Measurements from ENCODE around the gene ALAD.
"Not testable (repeated sequence)": the region's sequence is repeated elsewhere in the genome, so short reads cannot be mapped to it uniquely, and the experiment has no call there.

The ALAD gene

DNA sequence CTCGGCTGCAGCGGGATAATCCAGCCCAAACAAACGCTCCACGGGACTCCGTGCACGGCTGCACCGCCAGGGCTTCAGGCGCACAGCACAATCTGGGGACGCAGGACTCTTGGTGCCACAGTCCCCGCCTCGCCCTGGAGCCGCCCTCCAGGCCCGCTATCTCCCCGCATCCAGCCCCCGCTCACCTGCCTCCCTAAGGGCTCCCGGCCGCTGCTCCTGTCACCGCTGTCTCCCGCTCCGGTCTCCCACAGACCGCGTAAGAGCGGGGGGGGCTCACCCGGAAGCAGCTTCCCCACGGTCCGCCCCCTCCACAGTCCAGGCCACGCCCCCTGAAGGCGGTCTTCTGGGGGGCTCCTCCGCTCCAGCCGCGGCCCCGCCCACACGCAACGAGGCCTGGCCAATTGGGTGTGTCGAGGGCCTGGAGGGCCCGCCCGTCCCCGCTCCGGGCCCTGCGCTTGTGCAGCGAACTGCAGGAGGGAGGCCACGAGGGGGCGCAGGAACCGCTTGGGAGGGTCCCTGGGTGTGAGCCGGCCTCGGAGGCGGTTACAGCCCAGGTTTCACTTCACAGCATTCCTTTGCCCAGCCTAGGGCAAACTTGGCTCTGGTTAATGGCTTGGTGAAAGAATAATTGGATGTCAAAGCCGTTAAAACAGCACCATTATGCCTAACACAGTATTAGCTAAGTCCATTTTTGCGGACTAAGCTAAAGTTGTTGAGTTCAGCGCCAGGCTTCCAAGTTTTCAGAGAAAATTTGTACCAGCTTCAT lies at the start of gene ALAD:
ALAD (minus strand) TSS at position 258 of the 766 bp plus-strand sequence. CDS start 7,725 bp downstream, outside the sequence.
- DNase-seq, result peak; percentile 100

DNA sequence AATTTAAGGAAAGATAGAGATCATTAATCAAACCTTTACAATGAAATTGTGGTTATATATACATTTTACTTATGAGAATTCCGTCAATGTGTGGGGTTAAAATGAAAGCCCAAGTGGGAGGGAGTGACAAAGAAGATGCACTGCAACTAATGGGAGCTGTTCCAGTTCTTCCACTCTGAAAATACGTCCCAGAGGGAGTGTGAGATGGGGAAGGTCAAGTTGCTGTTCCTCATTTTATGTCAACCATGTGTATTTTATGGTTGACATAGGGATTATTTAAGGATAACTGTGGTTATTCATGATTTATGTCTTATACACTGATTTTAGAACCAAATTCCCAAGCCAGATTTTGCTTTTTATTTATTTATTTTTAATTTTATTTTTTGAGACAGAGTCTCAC lies 48.3 kb upstream of the ALAD start:
- DNase-seq, result no peak

DNA sequence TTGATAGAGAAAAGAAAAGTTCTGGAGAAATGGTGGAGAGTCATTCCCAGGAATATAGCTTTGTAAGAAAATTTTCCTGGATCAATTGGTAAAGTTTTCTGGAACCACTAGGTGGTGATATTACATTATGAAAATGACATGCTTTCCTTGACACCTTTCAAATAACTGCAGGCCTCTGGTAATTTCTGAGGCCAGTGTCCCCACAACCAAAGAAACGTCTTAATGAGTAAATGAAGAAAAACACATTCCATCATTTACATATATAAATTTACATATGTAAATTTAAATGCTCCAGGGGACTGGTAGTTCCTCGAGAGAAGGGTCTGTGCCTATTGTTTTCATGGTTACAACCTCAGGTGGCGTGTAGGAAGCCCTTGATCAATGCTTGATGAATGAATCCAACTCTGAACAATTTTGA lies 45.2 kb upstream of the ALAD start:
- DNase-seq, result no peak

DNA sequence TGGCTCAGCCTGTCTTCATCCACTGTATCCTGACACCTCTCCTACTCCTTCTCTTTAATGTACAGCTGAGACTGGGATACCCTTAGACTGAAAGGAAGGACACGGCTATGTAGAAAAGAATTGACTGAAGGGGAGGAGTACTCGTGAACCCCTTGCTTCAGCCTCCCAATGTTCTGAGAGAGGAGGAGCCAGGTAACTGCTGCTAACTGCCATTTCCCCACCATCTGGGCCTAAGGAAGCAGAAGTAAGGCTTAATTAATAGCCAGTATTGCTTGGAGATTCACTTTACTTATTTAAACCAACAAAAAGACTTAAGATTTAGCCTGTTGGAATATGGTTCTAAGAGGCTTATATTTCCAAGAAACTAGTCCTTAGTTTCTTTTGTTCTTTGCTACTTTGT lies 43.7 kb upstream of the ALAD start:
- DNase-seq, result no peak

DNA sequence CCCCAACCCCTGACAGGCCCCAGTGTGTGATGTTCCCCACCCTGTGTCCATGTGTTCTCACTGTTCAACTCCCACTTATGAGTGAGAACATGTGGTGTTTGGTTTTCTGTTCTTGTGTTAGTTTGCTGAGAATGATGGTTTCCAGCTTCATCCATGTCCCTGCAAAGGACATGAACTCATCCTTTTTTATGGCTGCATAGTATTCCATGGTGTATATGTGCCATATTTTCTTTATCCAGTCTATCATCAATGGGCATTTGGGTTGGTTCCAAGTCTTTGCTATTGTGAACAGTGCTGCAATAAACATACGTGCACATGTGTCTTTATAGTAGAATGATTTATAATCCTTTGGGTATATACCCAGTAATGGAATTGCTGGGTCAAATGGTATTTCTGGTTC lies 36.6 kb upstream of the ALAD start:
- DNase-seq, result not testable (repeated sequence)

DNA sequence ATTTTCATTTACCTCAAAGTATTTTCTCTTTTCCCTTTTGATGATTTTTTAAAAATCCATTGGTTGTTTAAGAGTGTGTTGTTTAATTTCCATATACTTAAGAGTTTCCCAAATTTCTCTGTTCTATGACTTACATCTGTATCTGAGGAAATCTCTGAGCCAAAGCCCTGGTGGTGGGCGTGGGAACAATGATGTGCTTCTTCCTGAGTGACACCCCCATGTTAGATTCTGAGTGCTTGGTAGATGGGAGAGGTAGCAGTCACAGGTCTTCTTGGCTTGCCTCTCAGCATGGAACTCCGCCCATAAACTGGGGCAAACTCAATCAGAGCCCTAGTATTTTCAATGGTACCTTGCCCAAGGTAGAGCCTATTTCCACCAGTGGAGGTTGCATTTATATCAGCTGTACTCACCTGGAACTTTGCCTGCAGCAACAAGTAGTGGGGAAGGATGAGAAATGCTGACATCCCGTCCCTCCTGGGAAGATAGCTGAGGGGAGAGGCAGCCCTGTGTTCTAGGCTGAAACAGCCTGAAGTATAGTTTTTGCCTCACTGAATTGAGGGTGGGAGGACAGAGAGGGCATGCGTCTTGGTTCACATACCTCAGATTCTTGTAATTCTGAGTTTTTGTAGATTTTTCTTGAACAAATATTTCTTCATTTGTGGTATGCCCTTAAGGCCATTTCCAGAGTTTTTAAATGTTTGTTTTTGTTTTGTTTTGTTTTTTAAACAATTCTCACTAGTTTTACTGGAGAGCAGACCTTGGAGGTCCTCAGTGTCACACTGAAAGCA lies 35.8 kb upstream of the ALAD start:
- no peak for DNase-seq

GRCh38 chr9:113431191-113431590 lies 30.1 kb upstream of the ALAD start:
- no peak for DNase-seq

- no peak for DNase-seq
Measured at GRCh38 chr9:113428062-113428615, 27.1 kb upstream of the ALAD start.

GRCh38 chr9:113427629-113428028 lies 26.5 kb upstream of the ALAD start:
- no peak for DNase-seq

- DNase-seq, result no peak
Measured at GRCh38 chr9:113426701-113427100, 25.6 kb upstream of the ALAD start.

GRCh38 chr9:113425072-113425471 lies 24.0 kb upstream of the ALAD start:
- DNase-seq, result no peak

GRCh38 chr9:113421726-113422125 lies 20.6 kb upstream of the ALAD start:
- DNase-seq, result no peak

- no peak for DNase-seq
Measured at GRCh38 chr9:113417370-113417769, 16.3 kb upstream of the ALAD start.

- DNase-seq, result no peak
Measured at GRCh38 chr9:113416149-113416721, 15.2 kb upstream of the ALAD start.

DNA sequence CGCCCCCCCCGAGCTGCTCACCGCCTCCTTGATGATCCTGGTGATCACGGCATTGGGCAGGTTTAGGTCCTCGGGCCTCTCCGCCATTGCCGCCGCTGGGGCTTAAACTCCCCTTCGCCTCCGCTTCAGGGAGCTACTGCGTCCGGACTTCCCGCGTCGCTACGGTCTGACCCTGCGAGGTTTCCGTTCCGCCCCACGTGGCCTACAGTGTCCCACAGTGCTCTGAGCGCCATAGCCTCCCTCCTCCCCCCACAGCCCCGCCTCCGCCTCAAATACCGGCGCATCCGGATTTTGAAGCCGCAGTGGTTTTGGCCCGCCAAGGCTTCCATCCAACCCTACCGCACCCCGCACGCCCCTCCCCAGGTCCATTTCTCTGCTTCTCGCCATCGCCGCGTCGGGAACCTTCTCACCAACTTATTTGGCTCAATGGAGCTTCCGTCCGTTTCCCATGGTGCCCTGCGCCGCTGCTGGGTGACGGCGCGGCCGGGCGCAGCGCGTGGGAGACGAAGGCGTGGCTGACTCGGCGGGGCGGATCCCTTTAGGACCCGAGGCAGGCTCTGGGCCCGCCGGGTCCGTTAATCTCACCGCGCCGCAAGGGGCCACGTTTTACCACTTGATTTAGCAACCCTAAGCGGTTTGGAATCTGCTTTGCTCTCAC lies 9.3 kb upstream of the ALAD start, which contains the start of the genes C9orf43 and POLE3:
C9orf43 (plus strand) TSS at position 541 of the 658 bp plus-strand sequence. CDS start 2,747 bp downstream, outside the sequence.
POLE3 (minus strand) TSS at position 469 of the 658 bp plus-strand sequence; CDS start at position 87, 382 bp downstream.
- peak; percentile 98 for DNase-seq

GRCh38 chr9:113409883-113410206 lies 8.8 kb upstream of the ALAD start:
- no peak for DNase-seq

- DNase-seq, result no peak
Measured at GRCh38 chr9:113409481-113409880, 8.4 kb upstream of the ALAD start.

- peak; percentile 82 for DNase-seq
Measured at GRCh38 chr9:113406873-113407511, 5.9 kb upstream of the ALAD start.

GRCh38 chr9:113406353-113406752 lies 5.3 kb upstream of the ALAD start:
- not testable (repeated sequence) for DNase-seq

DNA sequence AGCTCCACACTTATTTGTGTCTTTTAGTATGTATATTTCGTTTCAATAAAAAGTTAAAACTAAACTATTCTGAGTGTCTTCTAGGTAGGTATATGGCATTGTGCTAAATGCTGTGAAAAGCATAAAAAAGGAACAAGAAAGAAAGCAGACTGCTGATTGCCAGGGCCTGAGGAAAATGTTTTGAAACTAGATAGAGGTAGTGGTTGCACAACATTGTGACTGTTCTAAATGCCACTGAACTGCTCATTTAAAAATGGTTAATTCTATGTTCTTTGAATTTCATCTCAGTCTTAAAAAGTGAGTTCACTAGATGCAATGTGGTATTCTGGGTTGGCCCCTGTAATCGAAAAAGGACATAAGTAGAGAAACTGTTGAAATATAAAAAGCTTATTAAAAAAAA lies 2.6 kb upstream of the ALAD start:
- DNase-seq, result no peak

GRCh38 chr9:113399646-113400200 lies 1.4 kb downstream of the ALAD start:
- DNase-seq, result no peak

- no peak for DNase-seq
Measured at GRCh38 chr9:113398796-113399195, 2.3 kb downstream of the ALAD start.

Measured in activated effector memory CD4-positive, alpha-beta T cell treated with anti-CD3 and anti-CD28 coated beads, Interleukin-2, amount 50 U/mL, for 16 hours (primary cell).